Osteoblast (primary cell): ENCODE data around the gene WWOX. TPM values are rescaled to one million over a fixed set of nuclear protein-coding genes. Genes with fewer than 3 reads are reported as not detected.
A peak's percentile ranks its signal among the peaks of the same experiment; 100 is the strongest.

ENCODE experiments used
- DNase-seq: peaks from one replicate; pipeline ENCODE4 v3.0.0; 2011; ENCODE audit warnings: low spot score, mixed read lengths; ENCODE audit not compliant: insufficient read length; ENCODE audit errors: missing footprints
- H2AFZ ChIP-seq: 2 replicates; pipeline ENCODE4 v1.6.0; 2011; ENCODE audit warnings: mild to moderate bottlenecking, low read length
- H3K27ac ChIP-seq: 2 replicates; pipeline ENCODE4 v1.5.1; 2011; ENCODE audit warnings: mild to moderate bottlenecking, low read depth, low read length, moderate library complexity
- H3K27me3 ChIP-seq: 2 replicates; pipeline ENCODE4 v1.6.0; 2012; ENCODE audit warnings: mild to moderate bottlenecking, control low read depth, inconsistent platforms, low read length, moderate library complexity; ENCODE audit not compliant: insufficient read depth
- H3K36me3 ChIP-seq: 2 replicates; pipeline ENCODE4 v1.5.1; 2011; ENCODE audit warnings: mild to moderate bottlenecking, low read length, control low read depth, moderate library complexity; ENCODE audit not compliant: insufficient read depth
- H3K4me1 ChIP-seq: 2 replicates; pipeline ENCODE4 v1.5.1; 2011; ENCODE audit warnings: mild to moderate bottlenecking, low read length, control low read depth, moderate library complexity; ENCODE audit not compliant: insufficient read depth
- H3K4me2 ChIP-seq: 2 replicates; pipeline ENCODE4 v1.6.0; 2011; ENCODE audit warnings: mild to moderate bottlenecking, low read length; ENCODE audit not compliant: insufficient read depth
- H3K4me3 ChIP-seq: fragments of 200-600 bp; sonication (generic); 3 replicates; pipeline ENCODE4 v1.5.1; 2012; ENCODE audit warnings: mild to moderate bottlenecking, low read length, inconsistent platforms; ENCODE audit not compliant: insufficient read depth
- H3K79me2 ChIP-seq: 2 replicates; pipeline ENCODE4 v1.6.0; 2012; ENCODE audit warnings: mild to moderate bottlenecking, low read length, control low read depth, inconsistent platforms; ENCODE audit not compliant: insufficient read depth
- H3K9me3 ChIP-seq: 2 replicates; pipeline ENCODE4 v1.5.1; 2011; ENCODE audit warnings: low read depth, low read length, control low read depth
- H4K20me1 ChIP-seq: 2 replicates; pipeline ENCODE4 v1.6.0; 2012; ENCODE audit warnings: mild to moderate bottlenecking, low read length, control low read depth; ENCODE audit not compliant: insufficient read depth
- CTCF ChIP-seq: IDR thresholded peaks from 2 replicates; pipeline ENCODE4 v1.5.1; 2011; ENCODE audit warnings: mild to moderate bottlenecking, low read depth, low read length, moderate library complexity; ENCODE audit errors: extremely low read depth
- total RNA-seq: library from RNA; depleted of rRNA; stranded (reverse); fragments of >200 nt; gene quantifications from 2 replicates; pipeline ENCODE4 v1.2.3, GENCODE V29; 2012

Gene WWOX
- total RNA-seq, 1 donor, result 23.9 TPM

GRCh38 chr16:78117391-78117790, 17.9 kb downstream of the WWOX start:
- Histone ChIP-seq H4K20me1 (no peaks in the 10 kb centered on the region), H3K27me3 (no peaks in the 10 kb centered on the region), H3K4me3 (no peak overlapping the region), H2AFZ (no peak overlapping the region), H3K27ac (no peak overlapping the region), H3K79me2 (no peaks in the 10 kb centered on the region), H3K36me3 (no peaks in the 10 kb centered on the region), H3K9me3 (no peaks in the 10 kb centered on the region), H3K4me1 (no peaks in the 10 kb centered on the region), H3K4me2 (no peak overlapping the region)
- no peak for TF ChIP-seq CTCF
- no peak for DNase-seq

GRCh38 chr16:78118469-78119025, 19.1 kb downstream of the WWOX start:
- Histone ChIP-seq H3K79me2 (no peaks in the 10 kb centered on the region), H3K36me3 (no peaks in the 10 kb centered on the region), H3K27ac (no peak overlapping the region), H3K27me3 (no peaks in the 10 kb centered on the region), H3K4me3 (no peak overlapping the region), H3K4me2 (no peak overlapping the region), H2AFZ (no peak overlapping the region), H3K9me3 (no peaks in the 10 kb centered on the region), H4K20me1 (no peaks in the 10 kb centered on the region), H3K4me1 (no peaks in the 10 kb centered on the region)
- TF ChIP-seq CTCF, result no peak
- DNase-seq, result no peak

- H3K4me3 ChIP-seq, result no peak overlapping the region
- H3K4me2 ChIP-seq, result peak overlapping the region; percentile 74
- no peaks in the 10 kb centered on the region for H4K20me1 ChIP-seq
- peak; percentile 47 for TF ChIP-seq CTCF
- DNase-seq, result peak; percentile 32
- peaks cover 7% of the 10 kb centered on the region for H3K4me1 ChIP-seq
- H3K9me3 ChIP-seq, result no peaks in the 10 kb centered on the region
- no peaks in the 10 kb centered on the region for H3K36me3 ChIP-seq
- H2AFZ ChIP-seq, result peak overlapping the region; percentile 73
- H3K27ac ChIP-seq, result peak overlapping the region; percentile 37
- no peaks in the 10 kb centered on the region for H3K79me2 ChIP-seq
- no peaks in the 10 kb centered on the region for H3K27me3 ChIP-seq
These were observed 23.4 kb downstream of the WWOX start for GRCh38 chr16:78122774-78123315.

- Histone ChIP-seq H3K36me3 (no peaks in the 10 kb centered on the region), H4K20me1 (no peaks in the 10 kb centered on the region), H2AFZ (no peak overlapping the region), H3K9me3 (no peaks in the 10 kb centered on the region), H3K4me3 (no peak overlapping the region), H3K79me2 (no peaks in the 10 kb centered on the region), H3K27ac (no peak overlapping the region), H3K4me1 (peaks cover 7% of the 10 kb centered on the region), H3K4me2 (no peak overlapping the region), H3K27me3 (peaks cover 3% of the 10 kb centered on the region)
- no peak for TF ChIP-seq CTCF
- DNase-seq, result no peak
These were observed 25.8 kb downstream of the WWOX start for GRCh38 chr16:78125112-78125844.
